Stimulated activated CD4-positive, alpha-beta T cell treated with anti-CD3 and anti-CD28 coated beads, Interleukin-12 subunit alpha, Interleukin-12 subunit beta, amount 100 ng/mL, for 24 hours (primary cell): Measurements from ENCODE around the gene TMEM271.

Experiments used
- DNase-seq, 2 experiments: peaks; one replicate each; pipeline ENCODE4 v3.0.0-alpha.2; 2020; ENCODE audit warnings: low read depth in 2 of 2

TMEM271 gene

DNA sequence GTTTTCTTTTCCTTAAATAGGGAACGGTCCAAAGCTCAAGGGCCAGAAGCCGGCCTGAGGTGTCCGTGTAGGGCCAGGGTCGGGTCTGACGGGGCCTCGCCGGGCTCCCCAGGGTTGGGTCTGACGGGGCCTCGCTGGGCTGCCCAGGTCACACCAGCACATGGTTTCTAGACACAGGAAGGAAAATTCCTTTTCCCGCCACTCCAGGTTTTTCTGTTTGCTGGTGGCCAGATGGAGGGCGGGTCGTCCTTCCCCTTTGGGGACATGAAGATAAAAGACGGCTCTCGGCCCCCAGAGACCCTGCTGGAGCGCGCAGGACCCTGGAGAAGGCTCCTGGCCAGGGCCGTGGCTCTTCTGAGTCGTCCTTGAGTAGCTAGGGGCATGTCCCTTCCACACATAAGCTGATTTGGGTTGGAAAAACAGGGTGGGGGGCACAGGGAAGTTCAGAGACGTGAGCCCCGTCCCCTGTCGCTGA is 42.0 kb downstream of the TMEM271 start:
- DNase-seq, result no peak

GRCh38 chr4:533318-534100 is 42.6 kb downstream of the TMEM271 start:
- no peak for DNase-seq

- no peak for DNase-seq
Measured at GRCh38 chr4:532588-533317, 43.3 kb downstream of the TMEM271 start.

DNA sequence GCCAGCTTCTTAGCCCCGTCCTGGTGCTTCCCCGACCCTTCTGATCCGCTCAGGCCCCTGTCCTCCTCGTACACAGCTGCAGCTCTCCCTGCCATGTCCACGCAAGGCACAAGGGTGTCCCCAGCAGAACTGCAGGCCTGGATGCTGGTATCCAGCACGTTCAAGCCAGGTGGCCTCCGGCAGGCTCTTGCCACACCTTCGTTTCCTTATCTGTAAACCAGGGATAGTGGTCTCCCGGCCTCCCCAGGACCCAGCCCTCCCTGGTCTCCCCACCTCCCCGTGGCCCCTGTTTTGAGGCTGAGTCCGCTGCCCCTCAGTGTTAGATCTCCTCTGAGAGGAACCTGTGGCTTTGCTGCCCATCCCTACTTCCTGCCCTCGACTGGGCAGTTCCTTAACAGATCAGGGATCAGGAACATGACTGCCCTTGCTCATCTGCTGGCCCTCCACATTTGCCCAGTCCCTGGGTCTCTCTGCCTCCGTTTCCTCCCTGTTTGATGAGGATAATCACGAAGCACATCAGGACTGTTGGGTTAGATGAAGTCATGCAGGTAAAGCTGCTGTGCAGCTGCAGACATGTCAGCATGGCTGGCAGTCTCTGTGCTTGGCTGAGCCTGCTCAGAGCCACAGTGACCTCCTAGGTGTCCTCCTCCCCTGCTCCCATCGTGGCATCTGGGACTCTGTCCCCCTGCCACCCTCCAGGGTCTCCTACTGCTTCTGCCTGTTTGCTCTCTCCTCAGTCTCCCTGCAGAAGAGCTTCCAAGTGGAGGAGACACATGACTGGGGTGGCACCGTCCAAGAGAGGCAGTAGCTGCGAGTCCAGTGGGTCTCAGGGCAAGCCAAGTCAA is 44.2 kb downstream of the TMEM271 start:
- no peak for DNase-seq

- DNase-seq, result no peak
Measured at GRCh38 chr4:531076-531475, 45.0 kb downstream of the TMEM271 start.

DNA sequence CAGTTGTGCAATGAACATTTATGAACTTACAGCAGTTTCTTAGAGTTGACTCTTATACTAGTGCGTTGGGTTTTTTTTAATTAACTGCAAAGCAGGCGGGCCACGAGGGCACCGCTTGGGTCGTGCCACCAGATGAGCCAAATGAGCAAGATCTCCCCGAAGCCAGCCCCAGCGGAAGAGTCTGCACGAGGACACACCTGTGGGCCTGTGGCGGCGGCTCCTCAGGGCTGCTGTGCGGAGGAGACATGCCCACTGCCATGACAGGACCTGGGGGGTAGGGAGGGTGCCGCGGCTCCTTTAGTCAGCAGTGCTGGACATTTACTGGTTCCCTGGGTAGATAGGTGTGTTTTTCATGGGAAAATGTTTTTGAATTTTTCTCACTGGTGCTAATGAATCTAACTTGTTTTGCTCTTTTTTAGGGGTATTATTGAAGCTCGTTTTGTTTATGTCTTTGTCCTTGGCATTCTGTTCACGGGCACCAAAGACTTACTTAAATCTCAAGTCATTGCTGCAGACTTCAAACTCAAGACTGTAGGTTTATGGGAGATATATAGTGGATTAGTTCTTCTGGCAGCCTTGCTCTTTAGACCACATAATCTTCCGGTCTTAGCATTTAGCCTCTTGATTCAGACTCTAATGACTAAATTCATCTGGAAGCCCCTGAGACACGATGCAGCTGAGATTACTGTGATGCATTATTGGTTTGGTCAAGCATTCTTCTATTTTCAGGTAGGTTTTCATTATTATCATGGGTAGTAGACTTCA is 45.9 kb downstream of the TMEM271 start:
- DNase-seq, result no peak

DNA sequence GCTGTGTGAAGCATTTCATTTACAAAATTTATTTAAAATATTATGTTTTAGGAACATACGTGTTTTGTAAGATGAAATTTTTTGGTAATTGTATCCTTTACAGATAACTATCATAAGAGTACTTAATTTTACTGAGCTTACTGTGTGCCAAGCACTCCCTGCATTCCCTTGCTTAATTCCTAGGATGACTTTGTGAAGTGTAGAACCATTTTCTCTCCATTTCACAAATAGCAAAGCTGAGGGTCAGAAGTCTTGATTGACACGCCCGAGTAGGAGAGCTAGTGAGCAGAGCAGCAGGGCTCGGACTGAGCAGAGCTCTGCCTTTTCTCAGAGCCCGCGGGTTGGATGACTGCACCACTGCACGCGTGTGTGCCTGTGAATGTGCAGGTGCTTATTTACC is 46.5 kb downstream of the TMEM271 start:
- DNase-seq, result no peak

DNA sequence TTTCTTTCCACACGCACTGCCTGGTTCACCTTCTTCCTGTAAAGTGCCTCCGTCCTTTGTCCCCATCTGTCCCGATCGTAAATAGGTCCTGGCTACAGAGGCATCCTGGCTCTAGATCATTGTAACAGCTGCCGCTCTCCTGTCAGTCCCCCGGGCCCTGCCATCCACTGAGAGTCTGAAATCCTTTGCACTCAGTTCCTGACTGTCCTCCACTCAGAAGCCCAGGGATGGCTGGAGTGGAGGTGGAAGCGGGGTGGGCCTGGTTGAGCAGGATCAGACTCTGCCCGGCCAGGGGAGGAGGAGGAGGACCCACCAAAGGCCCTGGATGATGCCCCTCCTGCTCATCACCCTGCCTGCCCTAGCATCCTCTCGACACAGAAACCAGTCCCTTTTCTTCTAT is 47.3 kb downstream of the TMEM271 start:
- no peak for DNase-seq

- DNase-seq, result no peak
Measured at GRCh38 chr4:528296-528695, 47.8 kb downstream of the TMEM271 start.

- no peak for DNase-seq
Measured at GRCh38 chr4:526971-527460, 49.1 kb downstream of the TMEM271 start.

GRCh38 chr4:526189-526909 is 49.7 kb downstream of the TMEM271 start:
- no peak for DNase-seq

DNA sequence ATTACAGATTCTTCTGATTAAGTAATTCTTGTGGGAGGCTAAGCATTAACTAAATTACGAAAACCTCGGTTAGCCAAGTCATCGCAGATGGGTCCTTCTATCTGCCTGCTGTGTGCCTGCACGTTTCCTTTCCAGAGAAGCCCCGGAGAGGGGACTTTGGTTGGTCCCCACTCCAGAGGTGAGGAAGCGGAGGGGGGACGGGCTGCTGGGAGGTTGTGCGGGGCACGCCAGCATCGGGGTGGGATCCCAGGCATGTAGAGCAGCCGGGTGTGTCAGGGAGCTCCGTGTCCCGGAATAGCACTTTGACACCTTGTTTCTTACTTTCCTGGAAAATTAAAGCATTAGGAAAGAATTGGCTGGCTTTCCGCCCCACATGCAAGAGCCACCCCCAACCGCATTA is 50.4 kb downstream of the TMEM271 start:
- DNase-seq, result no peak

GRCh38 chr4:524196-524595 is 51.9 kb downstream of the TMEM271 start:
- DNase-seq, result no peak
